ENCODE data around the gene SYCE1.
A peak's percentile ranks its signal among the peaks of the same experiment; 100 is the strongest.

- TF ChIP-seq EZH2 (IDR thresholded peaks at IDR 0.05; ENCODE audit: low read depth, unreplicated experiment) (no peak), NANOG (IDR thresholded peaks at IDR 0.05; ENCODE audit: borderline replicate concordance) (no peak), POLR2AphosphoS5 (IDR thresholded peaks at IDR 0.05; ENCODE audit: low read depth) (no peak), ETS1 (IDR thresholded peaks at IDR 0.05) (no peak), EZH2phosphoT487 (IDR thresholded peaks at IDR 0.05; ENCODE audit: unreplicated experiment) (no peak)
- TF ChIP-seq, protein P1, sequence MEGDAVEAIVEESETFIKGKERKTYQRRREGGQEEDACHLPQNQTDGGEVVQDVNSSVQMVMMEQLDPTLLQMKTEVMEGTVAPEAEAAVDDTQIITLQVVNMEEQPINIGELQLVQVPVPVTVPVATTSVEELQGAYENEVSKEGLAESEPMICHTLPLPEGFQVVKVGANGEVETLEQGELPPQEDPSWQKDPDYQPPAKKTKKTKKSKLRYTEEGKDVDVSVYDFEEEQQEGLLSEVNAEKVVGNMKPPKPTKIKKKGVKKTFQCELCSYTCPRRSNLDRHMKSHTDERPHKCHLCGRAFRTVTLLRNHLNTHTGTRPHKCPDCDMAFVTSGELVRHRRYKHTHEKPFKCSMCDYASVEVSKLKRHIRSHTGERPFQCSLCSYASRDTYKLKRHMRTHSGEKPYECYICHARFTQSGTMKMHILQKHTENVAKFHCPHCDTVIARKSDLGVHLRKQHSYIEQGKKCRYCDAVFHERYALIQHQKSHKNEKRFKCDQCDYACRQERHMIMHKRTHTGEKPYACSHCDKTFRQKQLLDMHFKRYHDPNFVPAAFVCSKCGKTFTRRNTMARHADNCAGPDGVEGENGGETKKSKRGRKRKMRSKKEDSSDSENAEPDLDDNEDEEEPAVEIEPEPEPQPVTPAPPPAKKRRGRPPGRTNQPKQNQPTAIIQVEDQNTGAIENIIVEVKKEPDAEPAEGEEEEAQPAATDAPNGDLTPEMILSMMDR (conservative IDR thresholded peaks at IDR 0.05; ENCODE audit: low read depth in 2 of 2) = peak in 1 of 2 experiments; percentile 34; a peak in 2 of 4 replicates
Measured at GRCh38 chr10:133557381-133557780, 8.0 kb downstream of the SYCE1 start.

All from GM23338 (cell line).